Kidney (tissue), 14 donors: ENCODE results near the gene LRP6. TPM values are rescaled to one million over a fixed set of nuclear protein-coding genes. Genes with fewer than 3 reads are reported as not detected.

Experiments
- DNase-seq, 5 donors: peaks; one replicate each; pipeline ENCODE4 v3.0.0-alpha.2; 2013 to 2020
- FAIRE-seq: peaks from 2 replicates; lab custom pipeline; 2012; peaks lifted over from hg19 to GRCh38; lab: Jason Lieb, UNC
- H3K27ac ChIP-seq, 2 donors: one replicate each; pipeline ENCODE4 v1.7.0; 2013; ENCODE audit warnings: low read depth in 2 of 2, low read length in 2 of 2, inconsistent platforms in 1 of 2
- H3K27me3 ChIP-seq: one replicate; pipeline ENCODE4 v1.7.1; 2013; ENCODE audit warnings: low read length, inconsistent platforms; ENCODE audit not compliant: control insufficient read depth, insufficient read depth
- H3K36me3 ChIP-seq, 3 donors: one replicate each; pipeline versions ENCODE4 v1.7.0 to v1.7.1; 2013; ENCODE audit warnings: low read length in 3 of 3, control low read depth in 1 of 3, inconsistent platforms in 1 of 3; ENCODE audit not compliant: insufficient read depth in 3 of 3, control insufficient read depth in 2 of 3
- H3K4me1 ChIP-seq, 3 donors: one replicate each; pipeline versions ENCODE4 v1.7.0 to v1.7.1; 2013; ENCODE audit warnings: low read length in 3 of 3, inconsistent platforms in 1 of 3, low read depth in 1 of 3; ENCODE audit not compliant: control insufficient read depth in 2 of 3, insufficient read depth in 2 of 3
- H3K4me3 ChIP-seq, 3 donors: one replicate each; pipeline versions ENCODE4 v1.7.0 to v1.8.1; 2013; ENCODE audit warnings: low read length in 3 of 3, control low read depth in 1 of 3, inconsistent platforms in 1 of 3
- H3K9ac ChIP-seq, 3 donors: one replicate each; pipeline versions ENCODE4 v1.7.0 to v1.7.1; 2013; ENCODE audit warnings: low read length in 3 of 3, control low read depth in 1 of 3, inconsistent platforms in 1 of 3
- H3K9me3 ChIP-seq, 3 donors: one replicate each; pipeline versions ENCODE4 v1.7.0 to v1.7.1; 2013; ENCODE audit warnings: low read length in 3 of 3, control low read depth in 1 of 3, inconsistent platforms in 1 of 3; ENCODE audit not compliant: control insufficient read depth in 2 of 3, insufficient read depth in 1 of 3
- CTCF ChIP-seq: IDR thresholded peaks from 3 replicates; pipeline ENCODE4 v1.5.1; 2012; ENCODE audit warnings: mild to moderate bottlenecking, moderate library complexity, borderline replicate concordance; ENCODE audit not compliant: insufficient read depth; ENCODE audit errors: extremely low read depth
- intact Hi-C: fragments of 100-400 bp; cut with DNase I; formaldehyde crosslinking; loops from one replicate; pipeline ENCODE4 v1.11.1; 2022
- polyA plus RNA-seq: library from polyadenylated mRNA; stranded (reverse); fragments of 350-450 nt; fragmentation: Illumina TruSeq; extraction: RNeasy Lipid Tissue Mini Kit (QIAGEN cat#74804); gene quantifications from one replicate; pipeline ENCODE4 v1.2.3, GENCODE V29; 2014; ENCODE audit warnings: low read depth, low replicate concordance; ENCODE audit not compliant: insufficient read depth
- total RNA-seq: library from RNA; stranded (reverse); fragmentation: NEBNext Ultra II Directional; extraction: Animal tissue kit (Norgen Biotek cat#: 25700); gene quantifications from one replicate; pipeline ENCODE4 v1.2.1, GENCODE V29; 2021
- donor health status: control.
- donor health status: control.
- donor health status: control.
- donor health status: control.
- donor health status: control.
- donor health status: DM: yes; HTN: yes; CAD: no.
- donor health status: Normal renal cell carcinoma (clear cell type).

Gene LRP6
- total and polyA plus RNA-seq, 2 donors from 2014 or later = 7.5 to 44.1 TPM

GRCh38 chr12:12180575-12180974 lies 86.3 kb downstream of the LRP6 start:
- H3K9me3 ChIP-seq = no peaks in the 10 kb centered on the region
- DNase-seq (no peak), FAIRE-seq (no peak)
- TF ChIP-seq CTCF = no peak
- H3K27me3 ChIP-seq = no peaks in the 10 kb centered on the region
- H3K36me3 ChIP-seq = no peaks in the 10 kb centered on the region
- no peak overlapping the region for H3K27ac ChIP-seq
- no peak overlapping the region for H3K9ac ChIP-seq
- intact Hi-C loops = no loop called here
- H3K4me1 ChIP-seq = peaks cover 0 to 6% (median 2%) of the 10 kb centered on the region in 3 donors
- H3K4me3 ChIP-seq = no peak overlapping the region

- TF ChIP-seq CTCF = no peak
- no peaks in the 10 kb centered on the region for H3K9me3 ChIP-seq
- FAIRE-seq (no peak), DNase-seq (no peak)
- no peak overlapping the region for H3K9ac ChIP-seq
- intact Hi-C loops = no loop called here
- H3K4me1 ChIP-seq = peaks cover 0 to 6% (median 2%) of the 10 kb centered on the region in 3 donors
- H3K36me3 ChIP-seq = no peaks in the 10 kb centered on the region
- no peak overlapping the region for H3K4me3 ChIP-seq
- H3K27ac ChIP-seq = no peak overlapping the region
- H3K27me3 ChIP-seq = no peaks in the 10 kb centered on the region
These were observed 86.7 kb downstream of the LRP6 start for GRCh38 chr12:12180136-12180535.

GRCh38 chr12:12178559-12178958 lies 88.3 kb downstream of the LRP6 start:
- no peak for TF ChIP-seq CTCF
- intact Hi-C loops = no loop called here
- peaks cover 0 to 6% (median 2%) of the 10 kb centered on the region in 3 donors for H3K4me1 ChIP-seq
- FAIRE-seq (no peak), DNase-seq (no peak)
- no peak overlapping the region for H3K9ac ChIP-seq
- H3K9me3 ChIP-seq = no peaks in the 10 kb centered on the region
- no peaks in the 10 kb centered on the region for H3K36me3 ChIP-seq
- H3K4me3 ChIP-seq = no peak overlapping the region
- no peak overlapping the region for H3K27ac ChIP-seq
- no peaks in the 10 kb centered on the region for H3K27me3 ChIP-seq

- no peak overlapping the region for H3K9ac ChIP-seq
- no peak for DNase-seq
- no peak for TF ChIP-seq CTCF
- H3K4me1 ChIP-seq = peaks cover 0 to 2% (median 0%) of the 10 kb centered on the region in 3 donors
- no peak overlapping the region for H3K4me3 ChIP-seq
- H3K27me3 ChIP-seq = no peaks in the 10 kb centered on the region
- FAIRE-seq = no peak
- H3K27ac ChIP-seq = no peak overlapping the region
- no peaks in the 10 kb centered on the region for H3K9me3 ChIP-seq
- H3K36me3 ChIP-seq = no peaks in the 10 kb centered on the region
- intact Hi-C loops = no loop called here
These were observed 90.4 kb downstream of the LRP6 start for GRCh38 chr12:12176402-12176801.
